IMR-90 (cell line): ENCODE measurements around the gene DNM3. TPM values are rescaled to one million over a fixed set of nuclear protein-coding genes. Genes with fewer than 3 reads are reported as not detected.

Source experiments
- ATAC-seq: fragments of 200-7000 bp; cut with Tn5 transposase; 2 replicates; pipeline ENCODE4 v1.9.1; 2020; ENCODE audit warnings: low read depth, mild to moderate bottlenecking, moderate library complexity
- BruUV-seq: library from RNA; stranded (reverse); fragments of 400-500 nt; replicated peaks from 2 replicates; lab custom pipeline; 2021; lab: Mats Ljungman, UMichigan
- CTCF ChIA-PET: fragments of 300-600 bp; formaldehyde crosslinking; extraction: SDS; loops from one replicate; lab custom pipeline; 2021; ENCODE audit warnings: antibody characterized with exemption; lab: Yijun Ruan, JAX
- POLR2A ChIA-PET: fragments of 300-600 bp; sonication (Branson Sonifier 250); formaldehyde crosslinking; loops from one replicate; lab custom pipeline; 2022; ENCODE audit warnings: antibody characterized with exemption; ENCODE audit not compliant: unreplicated experiment; lab: Charles Lee
- DNase-seq: peaks from one replicate; pipeline ENCODE4 v3.0.0; 2013
- H2AFZ ChIP-seq: replicated peaks from 2 replicates; pipeline ENCODE3; 2013; ENCODE audit warnings: low read length, mild to moderate bottlenecking; ENCODE audit not compliant: poor library complexity
- H2AK5ac ChIP-seq: 2 replicates; pipeline ENCODE4 v1.6.1; 2013; ENCODE audit warnings: low read depth, low read length, inconsistent platforms
- H2AK9ac ChIP-seq: replicated peaks from 2 replicates; pipeline ENCODE3; 2013; ENCODE audit warnings: mild to moderate bottlenecking, low read depth, low read length, moderate library complexity; ENCODE audit not compliant: poor library complexity
- H2BK120ac ChIP-seq: 2 replicates; pipeline ENCODE4 v1.6.1; 2013; ENCODE audit warnings: low read depth, low read length, inconsistent platforms
- H2BK15ac ChIP-seq: 3 replicates; pipeline ENCODE4 v1.6.1; 2013; ENCODE audit warnings: low read depth, low read length, inconsistent platforms
- H2BK20ac ChIP-seq: 2 replicates; pipeline ENCODE4 v1.6.1; 2013; ENCODE audit warnings: low read depth, mild to moderate bottlenecking, inconsistent platforms, low read length, moderate library complexity
- H2BK5ac ChIP-seq: 2 replicates; pipeline ENCODE4 v1.6.1; 2013; ENCODE audit warnings: mild to moderate bottlenecking, low read depth, low read length, inconsistent platforms; ENCODE audit not compliant: poor library complexity, severe bottlenecking
- H3K14ac ChIP-seq: replicated peaks from 2 replicates; pipeline ENCODE4 v1.6.1; 2013; ENCODE audit warnings: low read depth, low read length, inconsistent platforms
- H3K18ac ChIP-seq: 2 replicates; pipeline ENCODE4 v1.6.1; 2013; ENCODE audit warnings: low read depth, low read length, control low read depth
- H3K23ac ChIP-seq: 2 replicates; pipeline ENCODE4 v1.6.1; 2013; ENCODE audit warnings: low read depth, low read length, inconsistent platforms
- H3K27ac ChIP-seq: 2 replicates; pipeline ENCODE4 v1.5.1; 2013; ENCODE audit warnings: mild to moderate bottlenecking, control low read depth, low read length; ENCODE audit not compliant: insufficient read depth
- H3K27me3 ChIP-seq: 2 replicates; pipeline ENCODE4 v1.6.1; 2013; ENCODE audit warnings: low read length; ENCODE audit not compliant: control insufficient read depth, insufficient read depth
- H3K36me3 ChIP-seq: 2 replicates; pipeline ENCODE4 v1.6.1; 2013; ENCODE audit warnings: low read length, mixed read lengths; ENCODE audit not compliant: control insufficient read depth, insufficient read depth
- H3K4ac ChIP-seq: 2 replicates; pipeline ENCODE4 v1.6.1; 2013; ENCODE audit warnings: low read depth, low read length, inconsistent platforms
- H3K4me1 ChIP-seq: 2 replicates; pipeline ENCODE4 v1.6.1; 2013; ENCODE audit warnings: low read length, mixed read lengths; ENCODE audit not compliant: control insufficient read depth, insufficient read depth
- H3K4me2 ChIP-seq: 2 replicates; pipeline ENCODE4 v1.6.1; 2013; ENCODE audit warnings: low read depth, mild to moderate bottlenecking, control low read depth, low read length, moderate library complexity
- H3K4me3 ChIP-seq: 2 replicates; pipeline ENCODE4 v1.5.1; 2013; ENCODE audit warnings: low read depth, mild to moderate bottlenecking, control low read depth, low read length, moderate library complexity; ENCODE audit not compliant: insufficient read depth
- H3K56ac ChIP-seq: 2 replicates; pipeline ENCODE4 v1.6.1; 2013; ENCODE audit warnings: low read length, inconsistent platforms; ENCODE audit not compliant: insufficient read depth; ENCODE audit errors: extremely low read depth
- H3K79me1 ChIP-seq, 2 experiments: 2 replicates each; pipeline ENCODE4 v1.6.1; 2013; ENCODE audit warnings: low read length in 2 of 2, inconsistent platforms in 1 of 2, low read depth in 1 of 2
- H3K9ac ChIP-seq: 2 replicates; pipeline ENCODE4 v1.6.1; 2013; ENCODE audit warnings: low read depth, low read length, control low read depth
- H3K9me1 ChIP-seq: 2 replicates; pipeline ENCODE4 v1.6.1; 2013; ENCODE audit warnings: low read length, inconsistent platforms; ENCODE audit not compliant: insufficient read depth
- H3K9me3 ChIP-seq: 2 replicates; pipeline ENCODE4 v1.6.1; 2013; ENCODE audit warnings: low read length; ENCODE audit not compliant: control insufficient read depth, insufficient read depth
- H4K20me1 ChIP-seq: 2 replicates; pipeline ENCODE4 v1.6.1; 2013; ENCODE audit warnings: low read length, inconsistent platforms; ENCODE audit not compliant: insufficient read depth
- H4K5ac ChIP-seq: 2 replicates; pipeline ENCODE4 v1.6.1; 2013; ENCODE audit warnings: mild to moderate bottlenecking, low read depth, low read length, control low read depth
- H4K8ac ChIP-seq, 2 experiments: 2 replicates each; pipeline ENCODE4 v1.6.1; 2013; ENCODE audit warnings: low read depth in 2 of 2, low read length in 2 of 2, control low read depth in 1 of 2, inconsistent platforms in 1 of 2
- H4K91ac ChIP-seq: 2 replicates; pipeline ENCODE4 v1.6.1; 2013; ENCODE audit warnings: low read depth, low read length, inconsistent platforms; ENCODE audit not compliant: insufficient read depth
- CHD1 ChIP-seq: IDR thresholded peaks from 2 replicates; pipeline ENCODE4 v1.6.1; 2012; ENCODE audit warnings: low read depth, low read length, improper control_type of control experiment
- MAFK ChIP-seq: IDR thresholded peaks from 2 replicates; pipeline ENCODE4 v1.6.1; 2012; ENCODE audit warnings: low read depth, low read length, improper control_type of control experiment
- MAZ ChIP-seq: IDR thresholded peaks from 2 replicates; pipeline ENCODE4 v1.6.1; 2012; ENCODE audit warnings: low read depth, mild to moderate bottlenecking, low read length, improper control_type of control experiment, moderate library complexity, borderline replicate concordance
- NFE2L2 ChIP-seq: fragments of 150-350 bp; IDR thresholded peaks from 2 replicates; pipeline ENCODE4 v1.6.1; 2016; ENCODE audit warnings: low read depth, mild to moderate bottlenecking, low read length
- RCOR1 ChIP-seq: IDR thresholded peaks from 2 replicates; pipeline ENCODE4 v1.6.1; 2012; ENCODE audit warnings: mild to moderate bottlenecking, low read length, improper control_type of control experiment; ENCODE audit not compliant: insufficient replicate concordance
- SMC3 ChIP-seq: fragments of 150-350 bp; IDR thresholded peaks from 2 replicates; pipeline ENCODE4 v1.6.1; 2016; ENCODE audit warnings: low read depth, mild to moderate bottlenecking, antibody characterized with exemption, low read length, moderate library complexity
- whole genome bisulfite sequencing, 2 experiments: methylation state at CpG; one replicate each; pipeline versions ENCODE4 v1.1.5 to v1.1.7; 2013; ENCODE audit warnings: missing lambda C conversion rate in 2 of 2; ENCODE audit not compliant: insufficient read length in 1 of 2; ENCODE audit errors: extremely low coverage in 2 of 2; 5-methylcytosine and 5-hydroxymethylcytosine counted together
- dilution Hi-C: fragments of 300-500 bp; cut with HindIII; formaldehyde crosslinking; loops from one replicate; pipeline ENCODE4 v1.14.3; 2018; ENCODE audit warnings: low sequenced_read_pairs; ENCODE audit not compliant: unreplicated experiment
- in situ Hi-C: fragments of 300-500 bp; cut with MboI; formaldehyde crosslinking; loops from 3 replicates; pipeline ENCODE4 v1.14.3; 2019; ENCODE audit warnings: low sequenced_read_pairs, inconsistent platforms, mixed read lengths
- intact Hi-C: fragments of 100-400 bp; cut with micrococcal nuclease; formaldehyde crosslinking; loops from 2 replicates; pipeline ENCODE4 v1.10.0; 2022
- polyA plus RNA-seq, 3 experiments: library from polyadenylated mRNA; depleted of rRNA; stranded (reverse); fragments of >200 nt; gene quantifications; 2 replicates each; pipeline ENCODE4 v1.2.3, GENCODE V29; 2012; ENCODE audit warnings: low replicate concordance in 1 of 3
- total RNA-seq: library from RNA; depleted of rRNA; stranded (reverse); fragments of >200 nt; gene quantifications from 2 replicates; pipeline ENCODE4 v1.2.3, GENCODE V29; 2012
- TF ChIP-seq, protein P1 (sequence below): fragments of 150-350 bp; IDR thresholded peaks from 2 replicates; pipeline ENCODE4 v1.6.1; 2017; ENCODE audit warnings: mild to moderate bottlenecking, antibody characterized with exemption, low read length, low read depth

The DNM3 gene
- total and polyA plus RNA-seq, 2 of the 4 experiments (the other 2 are of a cell fraction), result 0.36 TPM

DNA sequence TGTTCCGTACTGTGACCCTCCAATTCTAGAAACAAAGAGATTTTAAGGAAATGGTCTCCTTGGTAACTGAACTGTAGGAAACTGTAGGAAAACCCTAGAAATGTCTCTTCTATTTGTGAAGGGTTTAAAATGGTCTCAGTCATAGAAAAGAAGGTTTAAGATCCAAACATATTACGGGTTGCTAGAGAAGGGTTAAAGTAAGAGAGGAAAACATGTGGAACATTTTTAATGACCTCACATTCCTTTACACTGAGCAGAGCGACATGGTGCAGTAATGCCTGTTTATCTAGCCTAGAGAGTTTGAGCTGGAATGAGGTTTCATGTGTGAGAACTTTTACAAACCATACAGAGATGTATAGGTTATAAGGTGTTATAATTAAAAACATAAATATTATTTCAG, 542.2 kb downstream of the DNM3 start:
- Histone ChIP-seq H3K4me3 (no peak overlapping the region), H2BK5ac (peak overlapping the region; percentile 62), H4K20me1 (no peaks in the 10 kb centered on the region), H3K9me3 (no peaks in the 10 kb centered on the region), H3K27ac (peak overlapping the region; percentile 38; the same call in 1 of the 2 replicates), H3K14ac (0 out of 2 replicates have a peak overlapping the region, but pooled peaks have one; percentile 65), H3K36me3 (no peaks in the 10 kb centered on the region), H4K91ac (no peak overlapping the region; the same call in 1 of the 2 replicates), H3K79me1 (no peaks in the 10 kb centered on the region), H3K27me3 (no peaks in the 10 kb centered on the region), H3K4ac (peak overlapping the region; percentile 42; the same call in 1 of the 2 replicates), H3K4me2 (peak overlapping the region; percentile 15; the same call in 1 of the 2 replicates), H3K9ac (no peak overlapping the region), H3K23ac (no peak overlapping the region), H2BK120ac (peak overlapping the region; percentile 61), H3K4me1 (peaks cover 12% of the 10 kb centered on the region), H2AK5ac (no peak overlapping the region), H4K5ac (no peak overlapping the region), H4K8ac (peak overlapping the region in 1 of 2 experiments; percentile 48; a peak in 1 of 4 replicates), H2BK20ac (peak overlapping the region; percentile 27; the same call in 1 of the 2 replicates), H3K9me1 (peaks cover 4% of the 10 kb centered on the region; the same call in 1 of the 2 replicates), H2AK9ac (no peak overlapping the region), H2AFZ (no peak overlapping the region), H3K18ac (peak overlapping the region; percentile 6), H2BK15ac (0 out of 3 replicates have a peak overlapping the region, but pooled peaks have one; percentile 21), H3K56ac (peak overlapping the region; percentile 55; the same call in 1 of the 2 replicates)
- no peak for TF ChIP-seq CHD1
- TF ChIP-seq NFE2L2, result no peak
- TF ChIP-seq MAZ, result no peak
- no peak for TF ChIP-seq RCOR1
- no peak for TF ChIP-seq MAFK
- no peak for TF ChIP-seq SMC3
- TF ChIP-seq, protein P1, sequence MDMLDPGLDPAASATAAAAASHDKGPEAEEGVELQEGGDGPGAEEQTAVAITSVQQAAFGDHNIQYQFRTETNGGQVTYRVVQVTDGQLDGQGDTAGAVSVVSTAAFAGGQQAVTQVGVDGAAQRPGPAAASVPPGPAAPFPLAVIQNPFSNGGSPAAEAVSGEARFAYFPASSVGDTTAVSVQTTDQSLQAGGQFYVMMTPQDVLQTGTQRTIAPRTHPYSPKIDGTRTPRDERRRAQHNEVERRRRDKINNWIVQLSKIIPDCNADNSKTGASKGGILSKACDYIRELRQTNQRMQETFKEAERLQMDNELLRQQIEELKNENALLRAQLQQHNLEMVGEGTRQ, result no peak
- intact Hi-C loops, result no loop called here
- dilution Hi-C loops, result no loop called here
- BruUV-seq, result no TSS peak
- WGBS, 2 experiments, result no CpG with 5 or more reads among the region's 3 CpGs
- DNase-seq (peak; percentile 77), ATAC-seq (peak; percentile 93)
- ChIA-PET CTCF (interaction anchor here (1.5 kb wide), 1 partner anchor 9 kb away, joined by 3 read pairs; no protein-coding TSS in a partner anchor), POLR2A (no interaction called here)
- in situ Hi-C loops, result no loop called here
